GM12878 (cell line): ENCODE data around the gene DPP4. TPM values are rescaled to one million over a fixed set of nuclear protein-coding genes. Genes with fewer than 3 reads are reported as not detected.

ENCODE experiments used
- ATAC-seq: fragments of 200-7000 bp; cut with Tn5 transposase; 3 replicates; pipeline ENCODE4 v1.9.1; 2020; ENCODE audit warnings: mild to moderate bottlenecking, moderate library complexity
- BruUV-seq: library from RNA; stranded (reverse); fragments of 400-500 nt; replicated peaks from 2 replicates; lab custom pipeline; 2021; lab: Mats Ljungman, UMichigan
- CTCF ChIA-PET: fragments of 300-600 bp; sonication (Branson Sonifier 250); formaldehyde crosslinking; extraction: SDS; loops from one replicate; lab custom pipeline; 2021; ENCODE audit warnings: inconsistent platforms; lab: Yijun Ruan, JAX
- POLR2A ChIA-PET: fragments of 350-600 bp; formaldehyde crosslinking; extraction: SDS; loops from one replicate; lab custom pipeline; 2021; ENCODE audit warnings: inconsistent platforms; lab: Charles Lee
- RAD21 ChIA-PET: fragments of 300-600 bp; sonication (Branson Sonifier 250); formaldehyde crosslinking; loops from one replicate; lab custom pipeline; 2023; ENCODE audit warnings: antibody characterized with exemption; ENCODE audit not compliant: unreplicated experiment; lab: Charles Lee
- SMC1A ChIA-PET: fragments of 300-600 bp; sonication (Branson Sonifier 250); formaldehyde crosslinking; loops from one replicate; lab custom pipeline; 2023; ENCODE audit not compliant: unreplicated experiment, uncharacterized antibody; lab: Charles Lee
- DNase-seq: peaks from one replicate; pipeline ENCODE4 v3.0.0-alpha.2; 2011; ENCODE audit warnings: low read depth, low spot score
- FAIRE-seq: peaks from 3 replicates; lab custom pipeline; 2011; peaks lifted over from hg19 to GRCh38; lab: Jason Lieb, UNC
- H2AFZ ChIP-seq: 2 replicates; pipeline ENCODE4 v1.6.0; 2011; ENCODE audit warnings: low read depth, low read length, control low read depth; ENCODE audit not compliant: control insufficient read depth
- H3K27ac ChIP-seq: 2 replicates; pipeline ENCODE4 v1.5.1; 2011; ENCODE audit warnings: control low read depth; ENCODE audit not compliant: control insufficient read depth, insufficient read depth
- H3K27me3 ChIP-seq, 2 experiments: replicated peaks in 1 of 2; 2 replicates each; pipeline versions ENCODE4 v1.6.0 to v1.6.1; 2011; ENCODE audit warnings: low read length in 1 of 2; ENCODE audit not compliant: control insufficient read depth in 2 of 2, insufficient read depth in 2 of 2
- H3K36me3 ChIP-seq, 2 experiments: 2 replicates each; pipeline ENCODE4 v1.5.1; 2011; ENCODE audit warnings: low read length in 1 of 2; ENCODE audit not compliant: control insufficient read depth in 2 of 2, insufficient read depth in 2 of 2
- H3K4me1 ChIP-seq: 2 replicates; pipeline ENCODE4 v1.6.1; 2011; ENCODE audit warnings: mild to moderate bottlenecking, low read length, moderate library complexity, mixed read lengths; ENCODE audit not compliant: control insufficient read depth, insufficient read depth
- H3K4me2 ChIP-seq: 2 replicates; pipeline ENCODE4 v1.6.0; 2011; ENCODE audit warnings: control low read depth; ENCODE audit not compliant: control insufficient read depth, insufficient read depth
- H3K4me3 ChIP-seq: fragments of 200-600 bp; sonication (generic); 2 replicates; pipeline ENCODE4 v1.5.1; 2016
- H3K79me2 ChIP-seq: 2 replicates; pipeline ENCODE4 v1.6.0; 2011; ENCODE audit warnings: low read length; ENCODE audit not compliant: control insufficient read depth, insufficient read depth
- H3K9ac ChIP-seq: 2 replicates; pipeline ENCODE4 v1.8.0; 2011; ENCODE audit warnings: low read length, control low read depth, mixed read lengths; ENCODE audit not compliant: control insufficient read depth, insufficient read depth
- H3K9me3 ChIP-seq: replicated peaks from 3 replicates; pipeline ENCODE4 v1.5.1; 2011; ENCODE audit warnings: mild to moderate bottlenecking, low read length; ENCODE audit not compliant: control insufficient read depth, insufficient read depth
- H4K20me1 ChIP-seq: 2 replicates; pipeline ENCODE4 v1.6.0; 2011; ENCODE audit not compliant: control insufficient read depth, insufficient read depth
- BCL11A ChIP-seq: IDR thresholded peaks from 2 replicates; pipeline ENCODE4 v1.6.1; 2011; ENCODE audit warnings: low read depth, low read length
- CREB1 ChIP-seq: IDR thresholded peaks from 2 replicates; pipeline ENCODE4 v1.6.1; 2012; ENCODE audit warnings: low read depth, mild to moderate bottlenecking, inconsistent platforms
- ESRRA ChIP-seq: IDR thresholded peaks from 2 replicates; pipeline ENCODE4 v1.6.1; 2012; ENCODE audit warnings: mild to moderate bottlenecking, low read length, improper control_type of control experiment
- MEF2A ChIP-seq: IDR thresholded peaks from 2 replicates; pipeline ENCODE4 v1.6.1; 2011; ENCODE audit warnings: low read depth, mild to moderate bottlenecking, low read length, moderate library complexity; ENCODE audit not compliant: insufficient read depth
- MLLT1 ChIP-seq: fragments of 450-650 bp; IDR thresholded peaks from 2 replicates; pipeline ENCODE4 v1.6.1; 2016; ENCODE audit warnings: mild to moderate bottlenecking
- MTA2 ChIP-seq: fragments of 450-650 bp; IDR thresholded peaks from 2 replicates; pipeline ENCODE4 v1.6.1; 2016; ENCODE audit warnings: low read depth, mild to moderate bottlenecking, moderate library complexity
- TARDBP ChIP-seq: IDR thresholded peaks from 2 replicates; pipeline ENCODE4 v1.6.1; 2016; ENCODE audit warnings: borderline replicate concordance
- WGBS: methylation state at CpG from one replicate; pipeline ENCODE4 v1.1.6; 2016; ENCODE audit warnings: low lambda C conversion rate; ENCODE audit not compliant: insufficient replicate concordance, insufficient coverage; ENCODE audit errors: missing lambda C conversion rate; 5-methylcytosine and 5-hydroxymethylcytosine counted together
- in situ Hi-C: fragments of 300-500 bp; cut with MboI; formaldehyde crosslinking; loops from 9 replicates; pipeline ENCODE4 v1.14.3; 2018; ENCODE audit warnings: mixed read lengths
- intact Hi-C: fragments of 100-400 bp; cut with micrococcal nuclease; formaldehyde crosslinking; loops from one replicate; pipeline ENCODE4 v1.14.2; 2022; ENCODE audit not compliant: unreplicated experiment
- polyA plus RNA-seq, 11 experiments: library from polyadenylated mRNA; depleted of rRNA in 4 of 11; unstranded in 6 of 11; stranded (reverse) in 5 of 11; fragments of >200 nt; fragmentation: Nextera tagmentation in 4 of 11; fragmentation: Illumina TruSeq in 1 of 11; extraction: Ambion mirVana in 4 of 11; extraction: Trizol in 1 of 11; gene quantifications; 1 replicate in 1 of 11; 2 replicates in 10 of 11; pipeline versions ENCODE4 v1.2.1 to v1.2.3, GENCODE V29; 2011 to 2016; ENCODE audit warnings: inconsistent platforms in 2 of 11, missing spikeins in 2 of 11, low read depth in 1 of 11
- total RNA-seq, 4 experiments: library from RNA; depleted of rRNA in 3 of 4; stranded (reverse); fragments of >200 nt in 3 of 4; fragmentation: Illumina TruSeq in 1 of 4; extraction: Trizol in 1 of 4; gene quantifications; 2 replicates each; pipeline versions ENCODE4 v1.2.1 to v1.2.3, GENCODE V29; 2013 to 2021

Gene DPP4
- total and polyA plus RNA-seq, 10 of the 15 experiments (the other 5 are each of a cell fraction or from before 2014, with no cell fraction given): 4.1 to 11.4 (median 9.3) TPM

DNA sequence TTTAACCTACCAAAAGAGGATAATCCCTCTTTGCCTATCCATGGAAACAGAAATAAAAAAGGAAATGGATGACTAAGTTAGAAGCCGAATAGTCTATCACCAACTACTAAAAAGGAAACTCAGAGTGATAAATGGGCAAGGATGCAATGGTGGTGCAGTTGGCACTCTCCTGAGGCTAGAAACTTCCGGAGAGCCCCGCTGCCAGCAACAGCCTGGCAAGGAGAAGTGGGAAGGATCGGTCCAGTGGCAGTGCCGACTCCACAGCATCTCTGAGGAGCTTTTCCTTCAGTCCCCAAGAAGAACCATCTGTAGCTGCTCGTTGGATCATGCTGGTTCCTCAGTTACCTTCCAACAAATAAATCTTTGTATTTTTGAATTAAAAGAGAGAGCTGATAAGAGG lies 74.7 kb downstream of the DPP4 start:
- TF ChIP-seq MLLT1 (no peak), CREB1 (no peak), ESRRA (no peak), BCL11A (no peak), MEF2A (no peak), TARDBP (no peak), MTA2 (no peak)
- ChIA-PET RAD21 (interaction anchor here (1.6 kb wide), 1 partner anchor 127 kb away, joined by 7 read pairs; no protein-coding TSS in a partner anchor), SMC1A (interaction anchor here (1.0 to 1.6 kb wide), 3 partner anchors 18 to 125 kb away, joined by 3 to 4 read pairs (median 3); no protein-coding TSS in a partner anchor), POLR2A (no interaction called here), CTCF (interaction anchor here (1.2 to 1.8 kb wide), 4 partner anchors 8 to 412 kb away, joined by 3 to 7 read pairs (median 4); no protein-coding TSS in a partner anchor)
- ATAC-seq (no peak), DNase-seq (no peak), FAIRE-seq (no peak)
- no TSS peak for BruUV-seq
- in situ Hi-C loops: no loop called here
- 14% methylated on average over 6 of the region's 6 CpGs for WGBS
- no peak overlapping the region for H3K27ac ChIP-seq
- H3K79me2 ChIP-seq: no peaks in the 10 kb centered on the region
- intact Hi-C loops: no loop called here
- no peak overlapping the region for H3K4me2 ChIP-seq
- no peak overlapping the region for H3K9ac ChIP-seq
- H3K9me3 ChIP-seq: no peaks in the 10 kb centered on the region
- no peak overlapping the region for H2AFZ ChIP-seq
- peaks cover 0 to 1% of the 10 kb centered on the region in 2 experiments; a peak in 2 of 4 replicates for H3K36me3 ChIP-seq
- no peak overlapping the region for H3K4me3 ChIP-seq
- H3K4me1 ChIP-seq: no peaks in the 10 kb centered on the region
- H3K27me3 ChIP-seq: no peaks in the 10 kb centered on the region
- H4K20me1 ChIP-seq: no peaks in the 10 kb centered on the region
